HG02943 (cell line): ENCODE results near the gene GABRD.
"Not testable (repeated sequence)": the region's sequence is repeated elsewhere in the genome, so short reads cannot be mapped to it uniquely, and the experiment has no call there.

Experiments used
- ATAC-seq: cut with Tn5 transposase; IDR thresholded peaks from one replicate; pipeline ENCODE4 v1.9.1; 2021; ENCODE audit warnings: mild to moderate bottlenecking, low read depth, moderate library complexity; ENCODE audit not compliant: unreplicated experiment

Gene GABRD, protein sequence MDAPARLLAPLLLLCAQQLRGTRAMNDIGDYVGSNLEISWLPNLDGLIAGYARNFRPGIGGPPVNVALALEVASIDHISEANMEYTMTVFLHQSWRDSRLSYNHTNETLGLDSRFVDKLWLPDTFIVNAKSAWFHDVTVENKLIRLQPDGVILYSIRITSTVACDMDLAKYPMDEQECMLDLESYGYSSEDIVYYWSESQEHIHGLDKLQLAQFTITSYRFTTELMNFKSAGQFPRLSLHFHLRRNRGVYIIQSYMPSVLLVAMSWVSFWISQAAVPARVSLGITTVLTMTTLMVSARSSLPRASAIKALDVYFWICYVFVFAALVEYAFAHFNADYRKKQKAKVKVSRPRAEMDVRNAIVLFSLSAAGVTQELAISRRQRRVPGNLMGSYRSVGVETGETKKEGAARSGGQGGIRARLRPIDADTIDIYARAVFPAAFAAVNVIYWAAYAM

DNA sequence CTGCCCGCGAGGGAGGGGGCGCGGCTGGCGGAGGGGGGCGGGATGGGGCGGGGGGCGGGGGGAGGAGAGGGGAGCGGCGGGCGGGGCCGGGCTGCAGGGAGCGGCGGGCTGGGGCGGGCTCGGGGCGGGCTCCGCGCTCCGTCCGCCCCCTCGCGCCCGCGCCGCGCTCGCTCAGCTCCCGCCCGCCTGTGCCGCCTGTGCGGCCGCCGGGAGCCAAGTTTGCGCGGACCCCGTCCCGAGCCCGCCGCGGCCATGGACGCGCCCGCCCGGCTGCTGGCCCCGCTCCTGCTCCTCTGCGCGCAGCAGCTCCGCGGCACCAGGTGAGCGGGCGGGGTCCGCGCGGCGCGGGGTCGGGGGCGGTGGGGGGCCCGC, at the start of gene GABRD:
TSS of gene GABRD (plus strand) at position 174 of the 372 bp plus-strand sequence. CDS start at position 253, 79 bp downstream.
- no peak for ATAC-seq

DNA sequence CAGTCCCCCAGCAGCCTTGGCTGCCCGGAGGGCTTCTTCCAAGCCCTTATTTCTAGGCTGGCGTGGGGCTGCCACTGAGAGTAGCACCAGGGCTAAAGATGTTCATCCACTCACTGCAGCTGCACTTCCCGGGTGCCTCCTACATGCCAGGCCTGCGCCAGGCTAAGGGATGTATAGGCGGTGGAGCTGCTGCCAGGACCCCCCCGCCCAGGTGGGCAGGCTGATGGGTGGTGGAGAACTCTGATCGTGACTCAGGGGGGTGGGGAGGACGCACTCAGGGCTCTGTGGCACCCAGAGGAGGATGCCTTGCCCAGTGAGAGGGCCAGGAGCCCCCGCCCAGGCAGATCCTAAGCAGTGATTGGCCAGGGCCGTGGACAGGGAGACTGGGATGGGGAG, 49.6 kb upstream of the GABRD start:
- no peak for ATAC-seq

DNA sequence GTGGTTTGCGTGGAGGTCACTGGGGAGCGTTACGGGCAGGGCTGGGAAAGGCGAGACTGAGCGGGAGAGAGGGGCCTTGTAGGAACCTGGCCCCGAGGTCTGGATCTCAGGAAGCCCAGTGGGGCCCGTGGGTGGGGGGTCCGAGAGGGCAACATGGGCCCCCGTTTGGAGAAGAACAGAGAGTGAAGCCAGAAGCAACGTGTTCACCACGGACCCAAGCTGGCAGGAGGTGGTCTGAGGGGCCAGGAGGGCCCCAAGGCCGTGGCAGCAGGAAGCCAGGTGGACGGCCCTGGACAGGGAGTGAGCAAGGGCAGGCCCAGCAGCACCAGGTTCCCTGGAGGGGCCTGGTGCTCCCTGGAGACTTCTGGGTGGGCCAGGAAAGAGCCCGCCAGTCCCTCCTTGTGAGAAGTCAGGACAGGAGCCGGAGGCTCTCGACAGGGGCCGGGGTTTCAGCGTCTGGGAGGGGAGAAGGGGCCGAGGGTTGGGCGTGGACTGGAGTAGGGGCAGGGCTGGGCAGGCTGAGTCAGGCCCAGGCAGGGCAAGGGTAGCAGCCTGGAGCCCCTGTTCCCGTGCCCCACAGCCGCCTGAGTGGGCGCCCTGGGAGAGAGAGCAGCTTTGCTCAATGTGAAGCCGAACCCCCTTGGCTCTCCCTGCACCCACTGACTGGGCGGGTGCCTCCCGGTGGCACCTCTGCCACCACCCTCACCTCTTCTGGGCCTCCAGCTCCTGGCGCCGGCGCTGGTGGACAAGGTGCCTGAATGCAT, 49.0 kb upstream of the GABRD start:
- ATAC-seq: no peak

DNA sequence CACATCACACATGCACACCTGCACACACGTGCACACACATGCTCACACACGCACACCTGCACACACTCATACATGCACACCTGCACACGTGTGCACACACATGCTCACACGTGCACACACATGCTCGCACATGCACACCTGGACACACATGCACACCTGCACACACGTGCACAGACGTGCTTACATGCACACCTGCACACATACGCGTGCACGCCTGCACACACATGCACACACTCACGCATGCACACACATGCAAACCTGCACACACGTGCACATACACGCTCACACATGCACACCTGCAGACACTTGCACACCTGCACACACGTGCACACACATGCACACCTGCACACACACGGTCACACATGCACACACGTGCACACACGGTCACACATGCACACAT, 48.1 kb upstream of the GABRD start:
- ATAC-seq: no peak

DNA sequence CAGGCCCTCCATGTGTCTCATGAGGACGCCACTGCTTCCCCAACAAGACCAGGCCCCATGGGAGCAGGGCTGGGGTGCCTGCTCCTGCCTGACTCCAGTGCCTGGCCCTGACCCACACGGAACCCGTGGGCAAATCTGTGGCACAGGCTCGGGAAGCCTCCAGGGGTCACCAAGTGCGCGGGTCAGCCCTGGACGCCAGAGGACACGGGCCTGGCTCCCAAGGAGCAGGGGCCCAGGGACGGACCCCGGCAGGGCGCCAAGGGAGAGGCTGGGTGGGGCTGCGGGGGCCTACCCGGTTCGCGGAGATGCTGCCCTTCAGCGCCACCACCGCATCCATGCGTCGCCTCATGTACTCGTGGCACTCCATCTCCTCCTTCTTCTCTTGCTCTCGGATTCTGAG, 47.5 kb upstream of the GABRD start:
- no peak for ATAC-seq

DNA sequence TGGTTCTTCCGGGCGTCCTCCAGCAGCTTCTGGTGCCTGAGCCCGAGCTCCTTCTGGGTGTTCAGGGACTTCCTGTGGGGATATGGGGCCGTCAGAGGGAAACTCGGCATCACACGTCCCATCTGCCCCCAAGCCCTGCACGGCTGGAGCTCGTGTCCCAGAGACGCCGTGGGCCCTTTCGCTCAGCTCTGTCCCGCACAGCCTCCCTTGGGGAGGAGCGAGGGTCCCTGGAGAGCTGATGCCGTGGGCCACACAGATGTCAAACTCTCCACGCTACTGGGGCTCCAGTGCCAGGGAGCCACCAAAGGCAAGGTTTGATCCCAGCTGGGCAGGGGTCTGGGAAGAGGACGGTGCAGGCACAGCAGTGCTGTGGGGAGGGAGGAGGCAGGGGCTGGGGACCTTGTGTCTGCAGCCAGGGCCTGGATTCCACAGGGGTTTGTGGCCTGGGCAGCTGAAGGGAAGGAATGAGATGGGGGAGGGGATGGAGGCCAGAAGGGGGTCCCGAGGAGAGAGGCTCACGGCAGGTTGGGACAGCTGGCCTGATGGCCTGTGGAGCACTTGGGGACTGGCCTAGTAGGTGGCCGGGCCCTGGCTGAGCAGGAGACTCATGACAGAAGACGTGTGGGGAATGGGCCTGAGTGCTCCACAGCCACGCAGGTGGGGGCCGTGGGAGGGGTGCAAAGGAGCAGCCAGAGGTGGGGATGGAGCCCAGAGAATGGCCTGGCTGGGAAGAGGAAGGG, 46.0 kb upstream of the GABRD start:
- no peak for ATAC-seq

DNA sequence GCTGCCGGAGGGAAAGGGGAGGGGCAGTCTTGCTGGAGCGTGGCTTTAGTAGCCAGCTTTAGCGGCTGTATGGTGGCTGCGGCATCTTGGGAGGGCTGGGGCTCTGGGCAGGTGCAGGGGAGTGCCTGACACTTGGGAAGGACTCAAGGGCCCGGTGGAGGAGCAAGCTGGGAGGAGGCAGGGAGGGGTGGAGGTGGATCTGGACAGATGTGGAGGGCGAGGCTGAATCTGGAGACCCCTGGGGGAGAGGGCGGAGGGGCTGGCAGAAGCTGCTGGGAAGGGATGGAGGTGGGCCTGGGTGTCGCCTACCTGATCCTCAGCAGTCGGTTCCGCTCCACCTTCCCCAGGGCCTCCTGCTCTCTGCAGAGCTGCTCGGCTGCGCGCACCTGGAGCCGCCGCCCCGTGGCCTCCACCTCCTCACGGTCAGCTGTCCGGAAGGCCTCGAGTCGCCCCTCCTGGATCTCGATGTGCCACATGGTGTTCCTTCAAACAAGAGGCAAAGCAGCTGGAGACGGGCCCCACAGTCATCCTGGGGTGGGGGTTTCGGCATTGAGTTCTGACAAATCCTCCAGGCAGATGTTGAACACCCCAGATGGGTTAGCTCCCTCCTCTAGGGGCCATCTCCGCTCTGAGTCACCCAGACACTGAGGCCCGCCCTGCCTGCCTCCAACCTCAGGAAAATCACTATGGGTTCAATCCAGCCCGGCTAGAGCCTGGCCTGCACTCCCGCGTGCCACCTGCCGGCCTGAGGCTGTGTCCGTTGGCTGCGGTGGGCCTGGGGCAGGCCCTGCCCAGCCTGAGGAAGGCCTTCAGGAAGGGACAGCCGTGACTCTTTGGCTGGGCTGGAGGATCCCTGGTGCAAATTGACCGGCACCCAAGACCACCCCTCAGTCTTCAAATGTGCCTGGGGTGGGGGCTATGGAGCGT, 45.2 kb upstream of the GABRD start:
- ATAC-seq: no peak

DNA sequence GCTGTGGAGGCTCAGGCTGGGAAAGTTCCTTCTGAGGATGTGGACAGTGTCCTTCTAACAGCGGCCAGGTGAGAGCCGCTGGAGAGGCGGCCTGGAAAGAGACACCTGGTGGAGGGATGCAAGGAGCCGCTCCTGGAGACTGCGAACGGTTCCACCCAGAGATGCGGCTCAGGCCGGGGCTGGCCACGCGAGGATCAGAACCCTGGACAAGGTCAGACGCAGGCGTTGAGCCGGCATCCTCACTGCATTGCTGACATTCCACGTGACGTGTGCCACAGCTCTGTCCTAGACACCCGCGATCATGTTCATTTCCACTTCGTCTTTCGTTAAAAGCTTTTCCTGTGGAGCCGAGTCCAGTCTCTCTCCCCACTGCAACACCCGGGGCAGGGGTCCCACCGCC, 44.3 kb upstream of the GABRD start:
- ATAC-seq: no peak

DNA sequence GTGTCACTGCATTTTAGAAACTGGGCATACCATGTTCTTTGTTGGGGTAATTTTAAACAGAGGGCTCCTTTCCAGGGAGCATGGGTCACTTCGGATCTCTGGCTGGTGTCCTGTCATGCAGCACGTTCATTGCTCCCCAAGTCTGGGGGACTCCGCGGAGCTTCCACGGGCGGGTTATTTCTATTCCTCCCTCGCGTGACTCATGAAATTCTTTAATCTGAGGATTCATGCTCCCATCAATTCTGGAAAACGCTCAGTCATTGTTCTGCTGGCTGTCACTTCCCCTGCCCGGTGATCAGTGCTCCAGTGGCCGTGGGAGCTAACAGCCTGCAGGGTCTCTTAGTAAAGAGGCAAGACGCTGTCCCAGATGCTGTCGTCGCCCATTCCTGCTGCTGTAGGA, 43.6 kb upstream of the GABRD start:
- ATAC-seq: no peak

DNA sequence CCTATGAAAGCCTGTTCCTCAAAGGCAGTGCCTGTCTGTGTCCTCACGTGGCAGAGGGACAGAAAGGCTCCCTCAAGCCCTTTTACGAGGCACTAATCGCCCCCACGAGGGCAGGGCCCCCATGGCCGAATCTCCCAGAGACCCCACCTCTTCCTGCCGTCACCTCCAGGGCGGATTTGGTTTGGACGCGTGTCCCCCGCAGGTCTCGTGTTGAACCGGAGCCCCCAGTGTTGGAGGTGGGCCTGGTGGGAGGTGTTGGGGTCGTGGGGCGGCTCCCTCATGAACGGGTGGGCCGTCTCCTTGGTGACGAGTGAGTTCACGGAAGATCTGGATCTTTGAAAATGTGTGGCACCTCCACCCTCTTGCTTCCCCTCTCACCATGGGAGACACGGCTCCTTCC, 43.1 kb upstream of the GABRD start:
- ATAC-seq: no peak

DNA sequence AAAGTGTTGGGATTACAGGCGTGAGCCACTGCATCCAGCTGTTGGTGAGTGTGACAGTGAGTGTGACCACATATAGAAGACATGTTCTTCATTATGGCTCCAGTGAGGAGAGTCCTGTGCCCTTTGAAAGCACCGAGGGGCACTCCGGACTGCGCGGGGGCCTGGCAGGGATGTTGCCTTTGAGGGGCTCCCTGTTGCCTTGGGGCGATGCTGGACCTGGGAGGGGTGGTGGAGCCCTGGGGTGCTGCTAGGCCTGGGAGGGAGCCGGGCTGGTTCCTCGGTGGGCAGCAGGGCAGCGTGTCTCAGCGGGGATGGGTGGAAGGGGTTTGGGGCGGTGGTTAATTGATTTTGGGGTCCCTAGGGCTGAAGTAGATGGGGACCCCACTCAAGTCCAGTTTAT, 41.0 kb upstream of the GABRD start:
- no peak for ATAC-seq

DNA sequence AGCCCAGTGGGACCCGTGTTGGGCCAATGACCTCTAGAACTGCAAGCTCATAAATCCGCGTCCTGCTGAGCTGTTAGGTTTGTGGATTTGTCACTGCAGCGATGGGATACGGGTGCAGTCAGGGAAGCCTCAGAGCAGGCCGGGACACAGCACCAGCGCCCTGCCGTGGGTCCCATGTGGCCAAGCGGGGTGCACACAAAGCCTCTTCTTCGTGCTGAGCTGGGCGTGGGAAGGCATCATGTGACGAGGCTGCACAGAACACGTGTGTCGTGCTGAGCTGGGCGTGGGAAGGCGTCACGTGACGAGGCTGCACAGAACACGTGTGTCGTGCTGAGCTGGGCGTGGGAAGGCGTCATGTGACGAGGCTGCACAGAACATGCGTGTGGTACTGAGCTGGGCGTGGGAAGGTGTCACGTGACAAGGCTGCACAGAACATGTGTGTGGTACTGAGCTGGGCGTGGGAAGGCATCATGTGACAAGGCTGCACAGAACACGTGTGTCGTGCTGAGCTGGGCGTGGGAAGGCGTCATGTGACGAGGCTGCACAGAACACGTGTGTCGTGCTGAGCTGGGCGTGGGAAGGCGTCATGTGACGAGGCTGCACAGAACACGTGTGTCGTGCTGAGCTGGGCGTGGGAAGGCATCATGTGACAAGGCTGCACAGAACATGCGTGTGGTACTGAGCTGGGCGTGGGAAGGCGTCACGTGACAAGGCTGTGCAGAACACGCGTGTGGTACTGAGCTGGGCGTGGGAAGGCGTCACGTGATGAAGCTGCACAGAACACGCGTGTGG, 40.3 kb upstream of the GABRD start:
- not testable (repeated sequence) for ATAC-seq

DNA sequence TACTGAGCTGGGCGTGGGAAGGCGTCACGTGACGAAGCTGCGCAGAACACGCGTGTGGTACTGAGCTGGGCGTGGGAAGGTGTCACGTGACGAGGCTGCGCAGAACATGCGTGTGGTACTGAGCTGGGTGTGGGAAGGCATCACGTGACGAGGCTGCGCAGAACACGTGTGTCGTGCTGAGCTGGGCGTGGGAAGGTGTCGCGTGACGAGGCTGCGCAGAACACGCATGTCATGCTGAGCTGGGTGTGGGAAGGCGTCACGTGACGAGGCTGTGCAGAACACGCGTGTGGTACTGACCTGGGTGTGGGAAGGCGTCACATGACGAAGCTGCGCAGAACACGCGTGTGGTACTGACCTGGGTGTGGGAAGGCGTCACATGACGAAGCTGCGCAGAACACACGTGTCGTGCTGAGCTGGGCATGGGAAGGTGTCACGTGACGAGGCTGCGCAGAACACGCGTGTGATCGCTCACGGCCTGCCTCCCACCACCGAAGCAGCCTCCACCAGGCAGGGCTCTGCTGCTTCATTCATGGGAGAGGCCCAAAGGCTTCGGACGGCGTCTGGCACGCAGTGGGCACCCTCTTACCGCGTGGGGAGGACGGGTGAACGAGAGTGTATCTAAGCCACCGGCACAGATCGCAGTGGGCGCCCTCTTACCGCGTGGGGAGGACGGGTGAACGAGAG, 39.5 kb upstream of the GABRD start:
- ATAC-seq: no peak

DNA sequence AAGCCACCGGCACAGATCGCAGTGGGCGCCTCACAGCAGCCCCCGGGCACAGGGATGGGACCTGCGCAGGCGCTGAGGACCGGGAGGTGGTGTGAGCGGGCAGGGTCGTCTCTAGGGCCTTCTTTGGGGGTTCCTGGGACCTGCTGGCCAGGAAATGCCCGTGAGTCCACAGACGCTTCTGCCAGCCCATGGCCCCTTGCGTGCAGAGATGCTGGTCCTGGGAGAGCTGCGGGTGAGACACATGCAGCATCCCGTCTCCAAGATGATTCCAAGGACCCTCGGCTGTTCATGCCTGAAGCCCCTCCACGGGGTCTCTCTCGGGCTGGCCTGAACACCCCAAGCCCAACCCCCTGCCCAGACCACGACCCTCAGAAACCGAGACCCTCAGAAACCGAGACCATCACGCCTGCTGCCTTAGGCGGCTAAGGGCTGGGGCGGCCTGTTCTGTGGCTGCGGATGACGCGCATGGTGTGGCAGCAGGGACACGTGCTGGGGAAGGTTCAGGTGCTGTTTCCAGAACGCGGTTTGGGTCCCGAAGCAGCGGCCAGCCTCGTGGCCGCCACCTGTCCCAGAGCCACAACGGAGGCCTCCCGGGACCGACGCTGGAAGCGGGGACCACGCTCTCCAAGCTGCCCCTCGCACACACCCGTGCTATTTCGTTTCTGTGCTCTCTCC, 38.5 kb upstream of the GABRD start:
- no peak for ATAC-seq

DNA sequence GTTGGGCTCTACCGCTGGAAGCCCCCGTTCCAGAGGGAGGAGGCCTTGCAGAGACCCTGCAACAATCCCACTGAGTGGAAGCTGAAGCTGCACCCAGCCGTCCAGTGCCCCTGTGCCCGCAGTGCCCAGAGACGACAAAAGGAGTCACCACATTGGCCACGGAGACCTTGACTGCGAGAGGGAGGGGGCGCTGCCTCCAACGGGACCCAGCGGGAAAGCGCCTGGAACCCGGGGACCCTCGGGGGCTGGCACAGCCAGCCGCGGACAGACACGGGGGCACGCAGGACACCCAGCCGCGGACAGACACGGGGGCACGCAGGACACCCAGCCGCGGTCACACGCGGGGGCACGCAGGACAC, 38.0 kb upstream of the GABRD start:
- ATAC-seq: no peak

DNA sequence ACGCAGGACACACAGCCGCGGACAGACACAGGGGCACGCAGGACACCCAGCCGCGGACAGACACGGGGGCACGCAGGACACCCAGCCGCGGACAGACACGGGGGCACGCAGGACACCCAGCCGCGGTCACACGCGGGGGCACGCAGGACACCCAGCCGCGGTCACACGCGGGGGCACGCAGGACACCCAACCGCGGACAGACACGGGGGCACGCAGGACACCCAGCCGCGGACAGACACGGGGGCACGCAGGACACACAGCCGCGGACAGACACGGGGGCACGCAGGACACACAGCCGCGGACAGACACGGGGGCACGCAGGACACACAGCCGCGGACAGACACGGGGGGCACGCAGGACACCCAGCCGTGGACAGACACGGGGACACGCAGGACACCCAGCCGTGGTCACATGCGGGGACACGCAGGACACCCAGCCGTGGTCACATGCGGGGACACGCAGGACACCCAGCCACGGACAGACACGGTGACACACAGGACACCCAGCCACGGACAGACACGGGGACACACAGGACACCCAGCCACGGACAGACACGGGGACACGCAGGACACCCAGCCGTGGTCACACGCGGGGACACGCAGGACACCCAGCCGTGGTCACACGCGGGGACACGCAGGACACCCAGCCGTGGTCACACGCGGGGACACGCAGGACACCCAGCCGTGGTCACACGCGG, 37.4 kb upstream of the GABRD start:
- ATAC-seq: not testable (repeated sequence)

DNA sequence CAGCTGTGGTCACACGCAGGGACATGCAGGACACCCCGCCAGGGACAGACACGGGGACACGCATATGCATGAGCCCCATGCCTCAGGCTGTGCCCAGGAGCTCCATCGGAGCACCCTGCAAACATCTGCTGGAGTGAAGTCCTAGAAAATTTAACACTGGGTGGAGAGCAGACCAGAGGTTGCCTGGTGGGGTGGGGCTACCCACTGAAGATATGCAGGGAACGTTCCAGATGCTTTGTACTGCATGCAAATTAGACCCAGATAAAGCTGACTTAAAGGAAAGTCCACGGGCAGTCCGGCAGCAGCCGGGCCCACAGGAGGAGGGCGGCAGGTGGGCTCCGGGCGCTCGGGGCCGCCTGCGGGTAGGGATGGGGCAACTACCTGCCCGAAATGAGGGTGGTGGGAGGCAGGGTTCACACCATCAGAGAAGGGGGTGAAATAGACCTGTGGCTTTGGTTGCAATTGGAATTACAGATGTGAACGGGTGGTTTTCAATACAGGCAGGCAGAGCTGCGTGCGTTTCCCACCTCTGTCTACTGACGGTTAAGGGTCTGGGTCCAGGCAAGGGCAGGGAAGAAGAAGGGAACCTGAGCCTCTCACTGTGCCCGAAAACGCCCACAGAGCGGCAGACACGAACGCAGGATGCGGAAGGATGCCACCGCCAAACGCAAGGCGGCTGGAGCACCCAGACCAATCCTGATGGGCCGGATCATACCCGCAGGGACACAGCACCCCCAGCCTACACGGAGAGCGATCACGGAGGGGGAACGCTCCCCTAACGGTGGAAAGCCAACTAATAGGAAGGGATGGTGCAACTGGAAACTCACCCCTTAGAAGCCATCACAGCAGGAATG, 36.5 kb upstream of the GABRD start:
- no peak for ATAC-seq
